K562 (cell line): ENCODE data around the gene C17orf75. TPM values are rescaled to one million over a fixed set of nuclear protein-coding genes. Genes with fewer than 3 reads are reported as not detected.

Experiments
- CAMTA2 ChIP-seq: fragments of 250-450 bp; sonication (Bioruptor Pico); conservative IDR thresholded peaks from 2 replicates; pipeline ENCODE4 v1.5.1; 2022
- CHD2 ChIP-seq: IDR thresholded peaks from 2 replicates; pipeline ENCODE4 v1.6.1; 2011; ENCODE audit warnings: low read depth, low read length
- MAZ ChIP-seq, 2 experiments: fragments of 450-650 bp in 1 of 2; sonication (generic) in 1 of 2; formaldehyde crosslinking; IDR thresholded peaks in 1 of 2; conservative IDR thresholded peaks in 1 of 2; 2 replicates each; pipeline versions ENCODE4 v1.4.0 to v1.5.0; 2020; ENCODE audit warnings: mild to moderate bottlenecking in 1 of 2, missing genetic modification reagents in 1 of 2
- NR2C1 ChIP-seq, 2 experiments: fragments of 450-650 bp; IDR thresholded peaks; 2 replicates each; pipeline ENCODE4 v1.6.1; 2017; ENCODE audit warnings: mild to moderate bottlenecking in 2 of 2, antibody characterized with exemption in 1 of 2, inconsistent platforms in 1 of 2, missing compliant biosample characterization in 1 of 2, missing genetic modification characterization in 1 of 2
- POLR3G ChIP-seq: IDR thresholded peaks from 2 replicates; pipeline ENCODE4 v1.6.1; 2011; ENCODE audit not compliant: insufficient read length, insufficient replicate concordance; ENCODE audit errors: extremely low read depth
- SOX6 ChIP-seq: fragments of 450-650 bp; IDR thresholded peaks from 2 replicates; pipeline ENCODE4 v1.6.1; 2014; ENCODE audit warnings: mild to moderate bottlenecking
- TAF1 ChIP-seq: IDR thresholded peaks from 2 replicates; pipeline ENCODE4 v1.6.1; 2011; ENCODE audit warnings: mild to moderate bottlenecking, low read length, moderate library complexity; ENCODE audit not compliant: insufficient read depth, control insufficient read depth, severe bottlenecking; ENCODE audit errors: extremely low read depth
- TGIF2 ChIP-seq: sonication (generic); formaldehyde crosslinking; IDR thresholded peaks from 2 replicates; pipeline ENCODE4 v1.8.1; 2022; ENCODE audit warnings: mild to moderate bottlenecking, missing genetic modification reagents, moderate library complexity
- VEZF1 ChIP-seq: fragments of 200-800 bp; sonication (Bioruptor generic); IDR thresholded peaks from 2 replicates; pipeline ENCODE4 v1.6.1; 2017; ENCODE audit warnings: missing genetic modification characterization, missing compliant biosample characterization
- polyA plus RNA-seq, 8 experiments: library from polyadenylated mRNA; depleted of rRNA in 4 of 8; stranded (reverse) in 5 of 8; unstranded in 3 of 8; fragments of >200 nt; fragmentation: Nextera tagmentation in 2 of 8; fragmentation: Illumina TruSeq in 1 of 8; extraction: Ambion mirVana in 2 of 8; extraction: Trizol in 1 of 8; gene quantifications; 2 replicates each; pipeline versions ENCODE4 v1.2.1 to v1.2.3, GENCODE V29; 2011 to 2014; ENCODE audit warnings: inconsistent platforms in 1 of 8, missing spikeins in 1 of 8
- total RNA-seq, 7 experiments: library from RNA; depleted of rRNA in 6 of 7; stranded (reverse); fragments of >200 nt in 6 of 7; fragmentation: Illumina TruSeq in 2 of 7; extraction: Trizol in 2 of 7; gene quantifications; 2 replicates each; pipeline versions ENCODE4 v1.2.1 to v1.2.3, GENCODE V29; 2011 to 2021; ENCODE audit warnings: low replicate concordance in 1 of 7
- TF ChIP-seq, protein P1 (sequence below): fragments of 450-650 bp; IDR thresholded peaks from 2 replicates; pipeline ENCODE4 v1.6.1; 2016; ENCODE audit warnings: antibody characterized with exemption

C17orf75 gene
- total and polyA plus RNA-seq, 9 of the 15 experiments (the other 6 are each of a cell fraction or from before 2014, with no cell fraction given) = 15.5 to 55.7 (median 18.5) TPM

DNA sequence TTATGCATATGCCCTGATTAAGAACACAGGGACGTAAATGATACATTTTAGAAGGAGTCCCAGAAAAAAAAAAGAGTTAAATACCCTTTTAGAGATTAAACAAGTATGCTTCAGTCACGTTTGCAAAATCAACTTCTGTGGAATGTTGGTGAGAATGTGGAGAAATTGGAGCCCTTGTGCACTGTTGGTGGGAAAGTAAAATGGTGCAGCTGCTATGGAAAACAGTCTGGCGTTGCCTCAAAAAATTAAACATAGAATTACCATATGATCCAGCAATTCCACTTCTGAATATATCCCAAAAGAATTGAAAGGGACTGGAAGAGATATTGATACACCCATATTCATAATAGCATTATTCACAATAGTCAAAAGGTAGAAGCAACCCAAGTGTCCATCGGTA, 49.9 kb downstream of the C17orf75 start (continued):
- TF ChIP-seq, protein P1, sequence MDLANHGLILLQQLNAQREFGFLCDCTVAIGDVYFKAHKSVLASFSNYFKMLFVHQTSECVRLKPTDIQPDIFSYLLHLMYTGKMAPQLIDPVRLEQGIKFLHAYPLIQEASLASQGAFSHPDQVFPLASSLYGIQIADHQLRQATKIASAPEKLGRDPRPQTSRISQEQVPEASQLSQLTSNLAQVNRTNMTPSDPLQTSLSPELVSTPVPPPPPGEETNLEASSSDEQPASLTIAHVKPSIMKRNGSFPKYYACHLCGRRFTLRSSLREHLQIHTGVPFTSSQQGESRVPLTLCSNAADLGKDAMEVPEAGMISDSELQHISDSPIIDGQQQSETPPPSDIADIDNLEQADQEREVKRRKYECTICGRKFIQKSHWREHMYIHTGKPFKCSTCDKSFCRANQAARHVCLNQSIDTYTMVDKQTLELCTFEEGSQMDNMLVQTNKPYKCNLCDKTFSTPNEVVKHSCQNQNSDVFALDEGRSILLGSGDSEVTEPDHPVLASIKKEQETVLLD = no peak
- TF ChIP-seq TGIF2 (CRISPR knock-in tag) = no peak
- no peak for TF ChIP-seq TAF1
- TF ChIP-seq POLR3G = no peak
- no peak for TF ChIP-seq CAMTA2 (CRISPR knock-in tag)
- no peak for TF ChIP-seq NR2C1 (IDR thresholded peaks at IDR 0.05)
- TF ChIP-seq NR2C1 (tag; IDR thresholded peaks at IDR 0.05) = no peak
- TF ChIP-seq VEZF1 (CRISPR knock-in tag) = no peak
- no peak for TF ChIP-seq SOX6
- TF ChIP-seq MAZ (CRISPR knock-in tag; conservative IDR thresholded peaks at IDR 0.05 in 1 of 2, IDR thresholded peaks at IDR 0.05 in 1 of 2) = no peak
- no peak for TF ChIP-seq CHD2
- TF ChIP-seq, all 486 proteins: peak for 0
